T-cell (primary cell): ENCODE measurements around the gene SLC22A7. TPM values are rescaled to one million over a fixed set of nuclear protein-coding genes. Genes with fewer than 3 reads are reported as not detected.

Experiments
- ATAC-seq, 4 experiments: fragments of 200-7000 bp in 3 of 4; fragments of 150-1000 bp in 1 of 4; cut with Tn5 transposase; replicated peaks in 1 of 4; 1 replicate in 3 of 4; 2 replicates in 1 of 4; pipeline ENCODE4 v1.10.0; 2021; ENCODE audit warnings: moderate library complexity in 3 of 4, mild to moderate bottlenecking in 2 of 4, moderate number of reproducible peaks in 1 of 4
- CTCF ChIA-PET, 2 donors: fragments of 300-600 bp; sonication (Branson Sonifier 250); formaldehyde crosslinking; loops; one replicate each; lab custom pipeline; 2022; ENCODE audit warnings: antibody characterized with exemption in 2 of 2; lab: Charles Lee
- POLR2A ChIA-PET, 2 donors: fragments of 300-600 bp; sonication (Branson Sonifier 250); formaldehyde crosslinking; loops; one replicate each; lab custom pipeline; 2022; ENCODE audit warnings: antibody characterized with exemption in 2 of 2; lab: Charles Lee
- DNase-seq, 35 experiments: peaks; one replicate each; pipeline versions ENCODE4 v3.0.0 to v3.0.0-alpha.2; 2013 to 2023
- H3K27ac ChIP-seq: one replicate; pipeline ENCODE4 v1.5.1; 2013; ENCODE audit warnings: low read length
- H3K27me3 ChIP-seq, 2 experiments: replicated peaks in 1 of 2; 1 replicate in 1 of 2; 2 replicates in 1 of 2; pipeline versions ENCODE4 v1.6.1 to v1.7.0; 2013; ENCODE audit warnings: low read length in 1 of 2, mixed read lengths in 1 of 2; ENCODE audit not compliant: control insufficient read depth in 2 of 2, insufficient read depth in 2 of 2; ENCODE audit errors: extremely low read depth in 1 of 2
- H3K36me3 ChIP-seq, 2 donors: 1 replicate in 1 of 2; 2 replicates in 1 of 2; pipeline versions ENCODE4 v1.6.1 to v1.7.0; 2013; ENCODE audit warnings: low read length in 1 of 2; ENCODE audit not compliant: control insufficient read depth in 2 of 2, insufficient read depth in 1 of 2; ENCODE audit errors: extremely low read depth in 1 of 2
- H3K4me1 ChIP-seq, 2 experiments: 1 replicate in 1 of 2; 2 replicates in 1 of 2; pipeline versions ENCODE4 v1.6.1 to v1.7.0; 2013; ENCODE audit warnings: low read length in 2 of 2, mixed read lengths in 1 of 2; ENCODE audit not compliant: insufficient read depth in 2 of 2, control insufficient read depth in 1 of 2; ENCODE audit errors: extremely low read depth in 1 of 2
- H3K4me3 ChIP-seq, 2 donors: 1 replicate in 1 of 2; 2 replicates in 1 of 2; pipeline versions ENCODE4 v1.5.1 to v1.7.0; 2013; ENCODE audit warnings: mild to moderate bottlenecking in 2 of 2, low read length in 1 of 2, moderate library complexity in 1 of 2; ENCODE audit not compliant: control insufficient read depth in 1 of 2; ENCODE audit errors: extremely low read depth in 1 of 2
- H3K9me3 ChIP-seq: 2 replicates; pipeline ENCODE4 v1.7.0; 2013
- H3K27ac Mint-ChIP-seq, 2 donors: one replicate each; pipeline ENCODE4 v1.8.0; 2020 to 2021; ENCODE audit warnings: mild to moderate bottlenecking in 2 of 2, mixed read lengths in 2 of 2
- H3K27me3 Mint-ChIP-seq, 2 donors: one replicate each; pipeline ENCODE4 v1.8.0; 2021 to 2022; ENCODE audit warnings: mixed read lengths in 2 of 2
- H3K36me3 Mint-ChIP-seq: one replicate; pipeline ENCODE4 v1.8.0; 2021; ENCODE audit warnings: mixed read lengths
- H3K4me1 Mint-ChIP-seq, 3 donors: one replicate each; pipeline ENCODE4 v1.8.0; 2020 to 2022; ENCODE audit warnings: mixed read lengths in 3 of 3, mild to moderate bottlenecking in 1 of 3
- H3K4me3 Mint-ChIP-seq, 3 donors: one replicate each; pipeline ENCODE4 v1.8.0; 2020 to 2022; ENCODE audit warnings: mild to moderate bottlenecking in 3 of 3, mixed read lengths in 3 of 3, moderate library complexity in 3 of 3
- H3K9me3 Mint-ChIP-seq, 3 donors: one replicate each; pipeline ENCODE4 v1.8.0; 2020 to 2022; ENCODE audit warnings: mixed read lengths in 3 of 3
- WGBS: methylation state at CpG from one replicate; pipeline ENCODE4 v1.1.5; 2013; ENCODE audit warnings: missing lambda C conversion rate; ENCODE audit not compliant: insufficient coverage; 5-methylcytosine and 5-hydroxymethylcytosine counted together
- total RNA-seq, 35 experiments: library from RNA in 6 of 35; stranded (reverse) in 6 of 35; fragments of 120-200 nt in 1 of 35; gene quantifications; one replicate each; pipeline versions ENCODE4 v1.2.1 to v1.2.4 and lab custom pipeline; 2013 to 2026

Gene SLC22A7
- total RNA-seq, result not detected
- not detected for total RNA-seq (2013)
- 0 to 0.22 (median 0) reads per million in 29 experiments for total RNA-seq (lab: John Stamatoyannopoulos, UW)

DNA sequence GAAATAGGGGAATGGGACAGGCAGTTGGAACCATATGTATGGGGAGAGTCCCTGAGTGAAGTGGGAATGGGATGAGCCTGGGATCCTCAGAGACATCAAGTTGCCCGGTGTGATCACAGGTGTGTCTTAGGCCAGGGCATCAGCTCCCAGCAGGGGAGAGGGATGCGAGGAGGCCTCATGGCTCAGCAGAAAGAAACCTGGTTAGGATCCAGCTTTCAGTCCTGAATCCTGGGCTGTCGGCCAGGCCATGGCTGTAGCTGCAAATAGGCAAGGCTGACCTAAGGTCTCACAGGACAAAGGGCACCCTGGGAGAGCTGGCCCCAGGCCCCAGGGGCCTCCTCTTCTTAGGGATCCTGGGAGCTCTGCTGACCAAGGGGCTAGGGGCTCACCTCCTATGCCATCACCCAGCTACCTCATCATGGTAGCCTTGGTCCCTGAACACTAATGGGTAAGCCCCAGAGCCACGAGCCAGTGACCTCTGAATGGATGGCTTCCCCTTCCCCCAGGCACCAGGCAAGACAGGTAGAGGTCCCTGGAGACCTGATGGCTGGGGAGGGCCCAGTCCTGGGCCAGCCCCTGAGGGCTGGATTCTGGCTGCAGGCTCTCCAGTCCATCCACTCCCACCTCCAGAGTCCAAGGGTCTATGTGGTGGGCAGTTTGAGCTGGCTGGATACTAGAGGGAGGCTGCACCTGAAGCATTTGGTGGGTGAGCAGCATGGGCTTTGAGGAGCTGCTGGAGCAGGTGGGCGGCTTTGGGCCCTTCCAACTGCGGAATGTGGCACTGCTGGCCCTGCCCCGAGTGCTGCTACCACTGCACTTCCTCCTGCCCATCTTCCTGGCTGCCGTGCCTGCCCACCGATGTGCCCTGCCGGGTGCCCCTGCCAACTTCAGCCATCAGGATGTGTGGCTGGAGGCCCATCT is at the start of gene SLC22A7:
Gene SLC22A7, plus strand, starts transcription at position 617 of the 921 bp plus-strand sequence. Its CDS starts 99 bp downstream, at position 716.
- H3K4me1 Mint-ChIP-seq, result peaks cover 0 to 6% (median 0%) of the 10 kb centered on the region in 3 donors
- Histone ChIP-seq H3K36me3 (no peaks in the 10 kb centered on the region), H3K27ac (no peak within 1 kb of the TSS), H3K27me3 (peaks cover 0 to 43% of the 10 kb centered on the region in 2 experiments), H3K4me1 (no peaks in the 10 kb centered on the region), H3K4me3 (no peak within 1 kb of the TSS), H3K9me3 (no peaks in the 10 kb centered on the region)
- peaks cover 8 to 11% of the 10 kb centered on the region in 2 donors for H3K27me3 Mint-ChIP-seq
- POLR2A ChIA-PET, result interaction anchor here in 1 of 2 donors (0.5 kb wide), 1 partner anchor 516 kb away, joined by 7 read pairs; the partner anchor contains the start of gene BICRAL
- CTCF ChIA-PET, result interaction anchor here (0.5 to 0.6 kb wide), 2 partner anchors 254 to 777 kb away, joined by 3 to 5 read pairs; no protein-coding TSS in a partner anchor
- no peak within 1 kb of the TSS for H3K27ac Mint-ChIP-seq
- no peak for DNase-seq
- H3K4me3 Mint-ChIP-seq, result no peak within 1 kb of the TSS
- WGBS, result 74% methylated on average over 4 of the region's 10 CpGs
- no peaks in the 10 kb centered on the region for H3K36me3 Mint-ChIP-seq
- no peaks in the 10 kb centered on the region for H3K9me3 Mint-ChIP-seq
- no peak for ATAC-seq

- CTCF ChIA-PET, result no interaction called here
- Histone ChIP-seq H3K9me3 (no peaks in the 10 kb centered on the region), H3K4me3 (no peak overlapping the region), H3K36me3 (no peaks in the 10 kb centered on the region), H3K27me3 (peaks cover 14 to 50% of the 10 kb centered on the region in 2 experiments), H3K4me1 (peaks cover 7 to 21% of the 10 kb centered on the region in 2 experiments), H3K27ac (no peak overlapping the region)
- POLR2A ChIA-PET, result no interaction called here
- peaks cover 14 to 25% of the 10 kb centered on the region in 2 donors for H3K27me3 Mint-ChIP-seq
- H3K27ac Mint-ChIP-seq, result no peak overlapping the region
- peak overlapping the region in 1 of 3 donors; percentile 10 for H3K4me3 Mint-ChIP-seq
- DNase-seq (no peak), ATAC-seq (no peak)
- no peaks in the 10 kb centered on the region for H3K9me3 Mint-ChIP-seq
- peaks cover 11 to 20% (median 14%) of the 10 kb centered on the region in 3 donors for H3K4me1 Mint-ChIP-seq
- H3K36me3 Mint-ChIP-seq, result no peaks in the 10 kb centered on the region
These were observed 49.3 kb upstream of the SLC22A7 start for GRCh38 chr6:43248791-43249190.

- no peak overlapping the region for H3K27ac ChIP-seq
- Mint-ChIP-seq H3K27me3 (peaks cover 18 to 34% of the 10 kb centered on the region in 2 donors), H3K27ac (peak overlapping the region in 1 of 2 donors; percentile 4), H3K9me3 (no peaks in the 10 kb centered on the region), H3K36me3 (no peaks in the 10 kb centered on the region), H3K4me1 (peaks cover 11 to 20% (median 14%) of the 10 kb centered on the region in 3 donors), H3K4me3 (no peak overlapping the region)
- ATAC-seq (no peak), DNase-seq (no peak)
- peaks cover 6 to 41% of the 10 kb centered on the region in 2 experiments for H3K27me3 ChIP-seq
- POLR2A ChIA-PET, result interaction anchor here in 1 of 2 donors (0.5 kb wide), 1 partner anchor 158 kb away, joined by 7 read pairs; no protein-coding TSS in a partner anchor
- H3K4me1 ChIP-seq, result peaks cover 7 to 21% of the 10 kb centered on the region in 2 experiments
- CTCF ChIA-PET, result interaction anchor here in 1 of 2 donors (0.5 kb wide), 1 partner anchor 140 kb away, joined by 4 read pairs; no protein-coding TSS in a partner anchor
- H3K4me3 ChIP-seq, result no peak overlapping the region
- no peaks in the 10 kb centered on the region for H3K9me3 ChIP-seq
- 23% methylated on average over 5 of the region's 8 CpGs for WGBS
- no peaks in the 10 kb centered on the region for H3K36me3 ChIP-seq
These were observed 47.1 kb upstream of the SLC22A7 start for GRCh38 chr6:43250992-43251373.

- ATAC-seq (no peak), DNase-seq (no peak)
- no peaks in the 10 kb centered on the region for H3K36me3 Mint-ChIP-seq
- ChIA-PET POLR2A (no interaction called here), CTCF (interaction anchor here in 1 of 2 donors (0.6 kb wide), 1 partner anchor 13 kb away, joined by 4 read pairs; no protein-coding TSS in a partner anchor)
- no peaks in the 10 kb centered on the region for H3K36me3 ChIP-seq
- no peak overlapping the region for H3K4me3 ChIP-seq
- H3K27me3 Mint-ChIP-seq, result peaks cover 21 to 38% of the 10 kb centered on the region in 2 donors
- H3K4me1 Mint-ChIP-seq, result peaks cover 0 to 10% (median 4%) of the 10 kb centered on the region in 3 donors
- H3K27ac Mint-ChIP-seq, result no peak overlapping the region
- H3K4me3 Mint-ChIP-seq, result no peak overlapping the region
- no peaks in the 10 kb centered on the region for H3K9me3 ChIP-seq
- H3K9me3 Mint-ChIP-seq, result no peaks in the 10 kb centered on the region
- peaks cover 6 to 44% of the 10 kb centered on the region in 2 experiments for H3K27me3 ChIP-seq
- peaks cover 0 to 2% of the 10 kb centered on the region in 2 experiments for H3K4me1 ChIP-seq
- H3K27ac ChIP-seq, result no peak overlapping the region
- 80% methylated on average over 2 of the region's 11 CpGs for WGBS
These were observed 44.7 kb upstream of the SLC22A7 start for GRCh38 chr6:43253401-43253800.

DNA sequence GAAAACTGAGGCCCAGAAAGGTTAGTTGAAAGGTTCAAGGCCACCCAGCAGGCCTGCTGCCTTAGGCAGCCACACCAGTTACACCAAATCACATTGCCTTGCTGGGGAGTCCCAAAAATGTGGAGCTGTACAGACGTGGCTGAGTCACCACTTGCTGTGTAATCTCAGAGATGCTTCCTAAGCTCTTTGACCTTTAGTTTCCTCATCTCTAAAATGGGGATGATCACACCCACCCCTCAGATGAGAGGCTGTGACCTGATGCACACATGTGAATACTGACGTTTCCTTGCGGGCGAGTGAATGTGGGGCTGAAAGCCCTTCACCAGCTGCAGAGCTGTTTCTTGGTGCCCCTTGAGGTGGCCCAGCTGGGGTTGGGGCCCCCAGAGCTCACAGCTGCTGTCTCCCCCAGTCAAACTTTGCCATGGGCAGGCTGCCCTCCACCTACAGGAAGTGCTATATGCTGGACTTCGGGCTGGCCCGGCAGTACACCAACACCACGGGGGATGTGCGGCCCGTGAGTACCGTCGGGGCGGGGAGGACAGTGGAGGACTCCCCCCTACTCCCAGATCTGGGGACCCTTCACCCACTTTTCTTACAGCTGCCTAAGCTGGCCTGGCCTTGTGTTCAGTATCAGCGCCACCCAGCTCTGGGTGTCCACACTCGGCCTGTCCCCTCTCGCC is 43.8 kb upstream of the SLC22A7 start:
- Mint-ChIP-seq H3K4me1 (peaks cover 0 to 10% (median 4%) of the 10 kb centered on the region in 3 donors), H3K27me3 (peaks cover 21 to 39% of the 10 kb centered on the region in 2 donors), H3K27ac (no peak overlapping the region), H3K4me3 (no peak overlapping the region), H3K9me3 (no peaks in the 10 kb centered on the region), H3K36me3 (no peaks in the 10 kb centered on the region)
- ATAC-seq (no peak), DNase-seq (no peak)
- ChIA-PET CTCF (interaction anchor here in 1 of 2 donors (0.5 to 0.6 kb wide), 2 partner anchors 132 to 242 kb away, joined by 3 read pairs; no protein-coding TSS in a partner anchor), POLR2A (no interaction called here)
- Histone ChIP-seq H3K27ac (no peak overlapping the region), H3K4me3 (no peak overlapping the region), H3K9me3 (no peaks in the 10 kb centered on the region), H3K27me3 (peaks cover 6 to 52% of the 10 kb centered on the region in 2 experiments), H3K4me1 (peaks cover 0 to 2% of the 10 kb centered on the region in 2 experiments), H3K36me3 (no peaks in the 10 kb centered on the region)
- 76% methylated on average over 14 of the region's 15 CpGs for WGBS

- H3K4me3 Mint-ChIP-seq, result no peak overlapping the region
- H3K27ac Mint-ChIP-seq, result no peak overlapping the region
- H3K9me3 ChIP-seq, result no peaks in the 10 kb centered on the region
- ATAC-seq, result no peak
- ChIA-PET CTCF (no interaction called here), POLR2A (no interaction called here)
- H3K27me3 Mint-ChIP-seq, result peaks cover 21 to 39% of the 10 kb centered on the region in 2 donors
- peaks cover 0 to 10% (median 4%) of the 10 kb centered on the region in 3 donors for H3K4me1 Mint-ChIP-seq
- DNase-seq, result no peak
- WGBS, result 80% methylated on average over 1 of the region's 11 CpGs
- no peaks in the 10 kb centered on the region for H3K36me3 Mint-ChIP-seq
- no peak overlapping the region for H3K4me3 ChIP-seq
- H3K27ac ChIP-seq, result no peak overlapping the region
- peaks cover 6 to 58% of the 10 kb centered on the region in 2 experiments for H3K27me3 ChIP-seq
- H3K36me3 ChIP-seq, result no peaks in the 10 kb centered on the region
- peaks cover 0 to 2% of the 10 kb centered on the region in 2 experiments for H3K4me1 ChIP-seq
- no peaks in the 10 kb centered on the region for H3K9me3 Mint-ChIP-seq
These were observed 43.2 kb upstream of the SLC22A7 start for GRCh38 chr6:43254846-43255245.
